ENCODE results near the gene SPATS2L. TPM values are rescaled to one million over a fixed set of nuclear protein-coding genes. Genes with fewer than 3 reads are reported as not detected.

SPATS2L gene
- total RNA-seq, 2 donors from 2014 or later: 40.3 to 89.9 TPM

GRCh38 chr2:200411831-200412230 is 105.3 kb downstream of the SPATS2L start:
- Mint-ChIP-seq H3K27ac (no peak overlapping the region), H3K36me3 (ENCODE audit: low read depth) (peaks cover 19% of the 10 kb centered on the region)

DNA sequence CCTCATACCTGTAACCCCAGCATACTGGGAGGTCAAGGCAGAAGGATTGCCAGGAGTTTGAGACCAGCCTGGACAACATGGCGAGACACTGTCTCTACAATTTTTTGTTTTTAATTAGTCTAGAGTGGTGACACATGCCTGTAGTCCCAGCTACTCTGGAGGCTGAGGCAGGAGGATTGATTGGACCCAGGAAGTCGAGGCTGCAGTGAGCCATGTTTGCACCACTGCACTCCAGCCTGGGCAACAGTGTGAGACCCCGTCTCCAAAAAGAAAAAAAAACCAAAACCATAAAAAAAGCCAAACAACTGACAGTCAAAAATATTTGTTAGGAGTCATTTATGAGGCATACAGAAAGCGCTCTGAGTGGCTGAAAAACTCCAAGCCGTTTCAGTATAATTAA is 107.9 kb downstream of the SPATS2L start:
- Mint-ChIP-seq H3K4me3 (no peak overlapping the region), H3K4me1 (peaks cover 14% of the 10 kb centered on the region), H3K27me3 (ENCODE audit: insufficient read depth) (no peaks in the 10 kb centered on the region), H3K9me3 (no peaks in the 10 kb centered on the region), H3K27ac (no peak overlapping the region), H3K36me3 (ENCODE audit: low read depth) (peaks cover 28% of the 10 kb centered on the region)
- WGBS, 2 experiments (ENCODE audit: insufficient coverage in 1 of 2, insufficient read length in 1 of 2): 92 to 100% methylated on average over 1 to 4 of the region's 5 CpGs
- Histone ChIP-seq H3K27ac (ENCODE audit: low read depth, low read length) (no peak overlapping the region), H3K36me3 (ENCODE audit: control insufficient read depth, insufficient read depth, low read length) (peaks cover 30% of the 10 kb centered on the region), H3K27me3 (ENCODE audit: control insufficient read depth, insufficient read depth, low read length, poor library complexity, severe bottlenecking) (no peaks in the 10 kb centered on the region), H3K4me3 (ENCODE audit: low read length) (no peak overlapping the region), H3K9me3 (ENCODE audit: control insufficient read depth, low read length) (no peaks in the 10 kb centered on the region), H3K9ac (ENCODE audit: extremely low read depth, low read length, poor library complexity, severe bottlenecking) (no peak overlapping the region), H3K4me1 (ENCODE audit: control insufficient read depth, insufficient read depth, low read length) (no peaks in the 10 kb centered on the region)
- no peak for DNase-seq
- TF ChIP-seq, protein P1, sequence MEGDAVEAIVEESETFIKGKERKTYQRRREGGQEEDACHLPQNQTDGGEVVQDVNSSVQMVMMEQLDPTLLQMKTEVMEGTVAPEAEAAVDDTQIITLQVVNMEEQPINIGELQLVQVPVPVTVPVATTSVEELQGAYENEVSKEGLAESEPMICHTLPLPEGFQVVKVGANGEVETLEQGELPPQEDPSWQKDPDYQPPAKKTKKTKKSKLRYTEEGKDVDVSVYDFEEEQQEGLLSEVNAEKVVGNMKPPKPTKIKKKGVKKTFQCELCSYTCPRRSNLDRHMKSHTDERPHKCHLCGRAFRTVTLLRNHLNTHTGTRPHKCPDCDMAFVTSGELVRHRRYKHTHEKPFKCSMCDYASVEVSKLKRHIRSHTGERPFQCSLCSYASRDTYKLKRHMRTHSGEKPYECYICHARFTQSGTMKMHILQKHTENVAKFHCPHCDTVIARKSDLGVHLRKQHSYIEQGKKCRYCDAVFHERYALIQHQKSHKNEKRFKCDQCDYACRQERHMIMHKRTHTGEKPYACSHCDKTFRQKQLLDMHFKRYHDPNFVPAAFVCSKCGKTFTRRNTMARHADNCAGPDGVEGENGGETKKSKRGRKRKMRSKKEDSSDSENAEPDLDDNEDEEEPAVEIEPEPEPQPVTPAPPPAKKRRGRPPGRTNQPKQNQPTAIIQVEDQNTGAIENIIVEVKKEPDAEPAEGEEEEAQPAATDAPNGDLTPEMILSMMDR (conservative IDR thresholded peaks at IDR 0.05): no peak

More at GRCh38 chr2:200411831-200412230, 105.3 kb downstream of the SPATS2L start:
- Mint-ChIP-seq H3K4me1 (peaks cover 27% of the 10 kb centered on the region), H3K4me3 (no peak overlapping the region), H3K9me3 (no peaks in the 10 kb centered on the region), H3K27me3 (ENCODE audit: insufficient read depth) (no peaks in the 10 kb centered on the region)
- Histone ChIP-seq H3K27ac (ENCODE audit: low read depth, low read length) (no peak overlapping the region), H3K9me3 (ENCODE audit: control insufficient read depth, low read length) (no peaks in the 10 kb centered on the region), H3K4me1 (ENCODE audit: control insufficient read depth, insufficient read depth, low read length) (no peaks in the 10 kb centered on the region), H3K27me3 (ENCODE audit: control insufficient read depth, insufficient read depth, low read length, poor library complexity, severe bottlenecking) (no peaks in the 10 kb centered on the region), H3K9ac (ENCODE audit: extremely low read depth, low read length, poor library complexity, severe bottlenecking) (no peak overlapping the region), H3K36me3 (ENCODE audit: control insufficient read depth, insufficient read depth, low read length) (peaks cover 23% of the 10 kb centered on the region), H3K4me3 (ENCODE audit: low read length) (no peak overlapping the region)
- DNase-seq: no peak
- TF ChIP-seq, protein P1 (conservative IDR thresholded peaks at IDR 0.05): no peak

DNA sequence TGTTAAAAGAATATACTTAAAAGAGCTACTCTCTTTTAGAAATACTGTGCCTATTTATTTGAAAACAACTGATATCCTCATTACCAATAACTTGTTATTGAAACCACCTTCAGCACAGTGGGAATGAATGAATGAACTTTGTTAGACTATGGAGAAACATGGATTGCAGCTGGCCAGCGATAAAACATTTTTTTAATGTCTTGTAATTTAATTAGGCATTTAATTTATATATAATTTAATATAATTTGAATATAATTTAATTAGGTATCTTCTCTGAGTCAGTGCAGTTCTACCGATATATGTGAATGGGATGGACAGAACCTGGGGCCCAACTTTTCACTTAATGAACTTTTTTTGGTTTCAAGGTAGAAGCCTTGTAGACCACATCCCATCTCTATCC is 109.0 kb downstream of the SPATS2L start:
- Mint-ChIP-seq H3K4me1 (peaks cover 12% of the 10 kb centered on the region), H3K27me3 (ENCODE audit: insufficient read depth) (no peaks in the 10 kb centered on the region), H3K9me3 (no peaks in the 10 kb centered on the region), H3K27ac (no peak overlapping the region), H3K36me3 (ENCODE audit: low read depth) (peaks cover 35% of the 10 kb centered on the region), H3K4me3 (no peak overlapping the region)
- no peak overlapping the region for H3K9ac ChIP-seq (ENCODE audit: extremely low read depth, low read length, poor library complexity, severe bottlenecking)
- peaks cover 41% of the 10 kb centered on the region for H3K36me3 ChIP-seq (ENCODE audit: control insufficient read depth, insufficient read depth, low read length)
- 100% methylated on average over 1 of the region's 2 CpGs for WGBS, 2 experiments (ENCODE audit: insufficient coverage in 1 of 2, insufficient read length in 1 of 2)
- no peaks in the 10 kb centered on the region for H3K4me1 ChIP-seq (ENCODE audit: control insufficient read depth, insufficient read depth, low read length)
- H3K27me3 ChIP-seq (ENCODE audit: control insufficient read depth, insufficient read depth, low read length, poor library complexity, severe bottlenecking): no peaks in the 10 kb centered on the region
- DNase-seq: no peak
- TF ChIP-seq, protein P1 (conservative IDR thresholded peaks at IDR 0.05): no peak
- H3K27ac ChIP-seq (ENCODE audit: low read depth, low read length): no peak overlapping the region
- H3K9me3 ChIP-seq (ENCODE audit: control insufficient read depth, low read length): no peaks in the 10 kb centered on the region
- no peak overlapping the region for H3K4me3 ChIP-seq (ENCODE audit: low read length)

Data from endodermal cell (in vitro differentiated cells).